Thyroid gland (tissue), 4 donors: ENCODE data around the gene ITFG1. TPM values are rescaled to one million over a fixed set of nuclear protein-coding genes. Genes with fewer than 3 reads are reported as not detected.

ENCODE experiments used
- DNase-seq, 2 donors: peaks; one replicate each; pipeline ENCODE4 v3.0.0-alpha.2; 2019
- H3K27ac ChIP-seq, 3 donors: fragments of 200-600 bp; sonication (generic); 1 replicate in 2 of 3; 2 replicates in 1 of 3; pipeline ENCODE4 v1.5.1; 2016 to 2019; ENCODE audit warnings: mild to moderate bottlenecking in 1 of 3, moderate library complexity in 1 of 3
- H3K27me3 ChIP-seq: fragments of 200-600 bp; sonication (generic); one replicate; pipeline ENCODE4 v1.5.1; 2019
- H3K36me3 ChIP-seq, 2 donors: fragments of 200-600 bp; sonication (generic); one replicate each; pipeline ENCODE4 v1.5.1; 2016 to 2019
- H3K4me1 ChIP-seq, 2 donors: fragments of 200-600 bp; sonication (generic); one replicate each; pipeline ENCODE4 v1.5.1; 2017 to 2019
- H3K4me3 ChIP-seq, 3 donors: fragments of 200-600 bp; sonication (generic); replicated peaks in 1 of 3; 1 replicate in 2 of 3; 2 replicates in 1 of 3; pipeline ENCODE4 v1.5.1; 2016; ENCODE audit warnings: mild to moderate bottlenecking in 1 of 3
- H3K9me3 ChIP-seq: fragments of 200-600 bp; sonication (generic); one replicate; pipeline ENCODE4 v1.5.1; 2017
- CTCF ChIP-seq, 6 experiments: fragments of 200-600 bp in 3 of 6; fragments of 450-650 bp in 3 of 6; sonication (generic) in 3 of 6; IDR thresholded peaks; one replicate each; pipeline ENCODE4 v1.5.1; 2016 to 2019; ENCODE audit warnings: antibody characterized with exemption in 6 of 6, mild to moderate bottlenecking in 2 of 6, inconsistent platforms in 1 of 6, moderate library complexity in 1 of 6
- POLR2A ChIP-seq, 2 donors: fragments of 450-650 bp; IDR thresholded peaks; one replicate each; pipeline ENCODE4 v1.6.1; 2017; ENCODE audit warnings: antibody characterized with exemption in 2 of 2, mild to moderate bottlenecking in 2 of 2, moderate library complexity in 1 of 2
- WGBS, 2 donors: methylation state at CpG; one replicate each; pipeline ENCODE4 v1.1.5; 2017; 5-methylcytosine and 5-hydroxymethylcytosine counted together
- intact Hi-C: fragments of 100-400 bp; cut with DNase I; formaldehyde crosslinking; loops from one replicate; pipeline ENCODE4 v1.15.1; 2023
- total RNA-seq, 4 donors: library from RNA; depleted of rRNA; stranded (reverse); fragments of >200 nt; gene quantifications; one replicate each; pipeline ENCODE4 v1.2.3, GENCODE V29; 2016

ITFG1 gene
- total RNA-seq, 4 donors from 2014 or later, result 64.8 to 75.6 (median 71.7) TPM

- H3K27ac ChIP-seq, result peak within 1 kb of the TSS in 2 of 3 donors; percentile 36 to 56
- WGBS, 2 donors, result 0 to 3% methylated on average over 2 to 24 of the region's 130 CpGs
- intact Hi-C loops, result loop anchor here (5.0 kb wide), 1 partner anchor 1013 kb away; the partner anchor contains the start of gene ABCC12
Measured at GRCh38 chr16:47143677-47144558, 316.9 kb downstream of the ITFG1 start, which contains the start of gene NETO2. Gene NETO2 (minus strand): TSS chr16:47143945. CDS start chr16:47143612, 333 bp downstream.

GRCh38 chr16:47142821-47143676 lies 317.8 kb downstream of the ITFG1 start:
- H3K4me1 ChIP-seq, result no peaks in the 10 kb centered on the region
- intact Hi-C loops, result loop anchor here (5.0 kb wide), 1 partner anchor 1014 kb away; the partner anchor contains the start of gene ABCC12
- H3K27ac ChIP-seq, result peak overlapping the region in 2 of 3 donors; percentile 11 to 56
- 1% methylated on average over 30 to 67 of the region's 111 CpGs for WGBS, 2 donors
- no peaks in the 10 kb centered on the region for H3K27me3 ChIP-seq
- no peaks in the 10 kb centered on the region for H3K9me3 ChIP-seq
- H3K36me3 ChIP-seq, result no peaks in the 10 kb centered on the region
- peak in 4 of 6 experiments; percentile 33 to 72 (median 54) for TF ChIP-seq CTCF (IDR thresholded peaks at IDR 0.05)
- TF ChIP-seq POLR2A (IDR thresholded peaks at IDR 0.05), result no peak
- H3K4me3 ChIP-seq, result peak overlapping the region; percentile 10 to 61 (median 49)
- peak; percentile 59 to 67 for DNase-seq

More at GRCh38 chr16:47143677-47144558, 316.9 kb downstream of the ITFG1 start, which contains the start of gene NETO2:
- Histone ChIP-seq H3K9me3 (no peaks in the 10 kb centered on the region), H3K27me3 (no peaks in the 10 kb centered on the region), H3K4me1 (no peaks in the 10 kb centered on the region), H3K4me3 (peak within 1 kb of the TSS; percentile 10 to 61 (median 50)), H3K36me3 (no peaks in the 10 kb centered on the region)
- TF ChIP-seq CTCF (IDR thresholded peaks at IDR 0.05) (peak in 5 of 6 experiments; percentile 32 to 72 (median 53)), POLR2A (IDR thresholded peaks at IDR 0.05) (peak in 1 of 2 donors; percentile 55)
- DNase-seq, result peak; percentile 60 to 73

- H3K36me3 ChIP-seq, result no peaks in the 10 kb centered on the region
- peak overlapping the region; percentile 10 to 61 (median 49) for H3K4me3 ChIP-seq
- intact Hi-C loops, result loop anchor here (5.0 kb wide), 1 partner anchor 1015 kb away; the partner anchor contains the start of gene ABCC12
- no peaks in the 10 kb centered on the region for H3K9me3 ChIP-seq
- no peaks in the 10 kb centered on the region for H3K4me1 ChIP-seq
- DNase-seq, result no peak
- H3K27me3 ChIP-seq, result no peaks in the 10 kb centered on the region
- TF ChIP-seq POLR2A (IDR thresholded peaks at IDR 0.05), result no peak
- TF ChIP-seq CTCF (IDR thresholded peaks at IDR 0.05), result no peak
- no peak overlapping the region for H3K27ac ChIP-seq
- WGBS, 2 donors, result 1 to 2% methylated on average over 8 of the region's 8 CpGs
Measured at GRCh38 chr16:47142486-47142820, 318.4 kb downstream of the ITFG1 start.

GRCh38 chr16:47141773-47142485 lies 318.9 kb downstream of the ITFG1 start:
- TF ChIP-seq POLR2A (IDR thresholded peaks at IDR 0.05), result peak in 1 of 2 donors; percentile 54
- peak; percentile 76 to 95 (median 91) for TF ChIP-seq CTCF (IDR thresholded peaks at IDR 0.05)
- Histone ChIP-seq H3K36me3 (no peaks in the 10 kb centered on the region), H3K4me1 (no peaks in the 10 kb centered on the region), H3K4me3 (peak overlapping the region in 2 of 3 donors; percentile 49 to 61), H3K9me3 (no peaks in the 10 kb centered on the region), H3K27me3 (no peaks in the 10 kb centered on the region), H3K27ac (no peak overlapping the region)
- WGBS, 2 donors, result 2% methylated on average over 26 of the region's 26 CpGs
- DNase-seq, result peak; percentile 82 to 89
- intact Hi-C loops, result loop anchor here (5.0 kb wide), 1 partner anchor 1015 kb away; the partner anchor contains the start of gene ABCC12
